ENCODE measurements around the gene SLC35G6.
A peak's percentile ranks its signal among the peaks of the same experiment; 100 is the strongest.

The SLC35G6 gene

GRCh38 chr17:7439462-7440112 lies 41.7 kb upstream of the SLC35G6 start, which contains the start of gene FGF11:
FGF11 (plus strand) TSS chr17:7439512; CDS start chr17:7439621, 109 bp downstream.
- no peaks in the 10 kb centered on the region for H3K79me2 ChIP-seq (ENCODE audit: low read length)
- peak within 1 kb of the TSS; percentile 60 for H3K4me2 ChIP-seq (ENCODE audit: low read length)
- H3K4me1 ChIP-seq (ENCODE audit: low read length) = peaks cover 12% of the 10 kb centered on the region
- H3K27me3 ChIP-seq (ENCODE audit: low read depth, low read length) = 0 out of 2 replicates have a peak, but pooled peaks cover 3% of the 10 kb centered on the region
- H3K4me3 ChIP-seq (ENCODE audit: low read length) = peak within 1 kb of the TSS; percentile 74
- H3K36me3 ChIP-seq (replicated peaks; ENCODE audit: low read depth, low read length) = no peaks in the 10 kb centered on the region
- H2AFZ ChIP-seq (ENCODE audit: low read depth, low read length) = no peak within 1 kb of the TSS
- no peak for TF ChIP-seq EZH2phosphoT487 (IDR thresholded peaks at IDR 0.05; ENCODE audit: low read depth)
- TF ChIP-seq, protein P1, sequence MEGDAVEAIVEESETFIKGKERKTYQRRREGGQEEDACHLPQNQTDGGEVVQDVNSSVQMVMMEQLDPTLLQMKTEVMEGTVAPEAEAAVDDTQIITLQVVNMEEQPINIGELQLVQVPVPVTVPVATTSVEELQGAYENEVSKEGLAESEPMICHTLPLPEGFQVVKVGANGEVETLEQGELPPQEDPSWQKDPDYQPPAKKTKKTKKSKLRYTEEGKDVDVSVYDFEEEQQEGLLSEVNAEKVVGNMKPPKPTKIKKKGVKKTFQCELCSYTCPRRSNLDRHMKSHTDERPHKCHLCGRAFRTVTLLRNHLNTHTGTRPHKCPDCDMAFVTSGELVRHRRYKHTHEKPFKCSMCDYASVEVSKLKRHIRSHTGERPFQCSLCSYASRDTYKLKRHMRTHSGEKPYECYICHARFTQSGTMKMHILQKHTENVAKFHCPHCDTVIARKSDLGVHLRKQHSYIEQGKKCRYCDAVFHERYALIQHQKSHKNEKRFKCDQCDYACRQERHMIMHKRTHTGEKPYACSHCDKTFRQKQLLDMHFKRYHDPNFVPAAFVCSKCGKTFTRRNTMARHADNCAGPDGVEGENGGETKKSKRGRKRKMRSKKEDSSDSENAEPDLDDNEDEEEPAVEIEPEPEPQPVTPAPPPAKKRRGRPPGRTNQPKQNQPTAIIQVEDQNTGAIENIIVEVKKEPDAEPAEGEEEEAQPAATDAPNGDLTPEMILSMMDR (IDR thresholded peaks at IDR 0.05; ENCODE audit: low read depth, low read length) = no peak
- no peaks in the 10 kb centered on the region for H4K20me1 ChIP-seq (ENCODE audit: insufficient read depth, low read length)
- no peak within 1 kb of the TSS for H3K27ac ChIP-seq (ENCODE audit: low read length)
- no peaks in the 10 kb centered on the region for H3K9me3 ChIP-seq (ENCODE audit: insufficient read depth, low read length)
- H3K9ac ChIP-seq (ENCODE audit: low read length) = peak within 1 kb of the TSS; percentile 35; the same call in 1 of the 2 replicates

GRCh38 chr17:7440113-7440833 lies 41.0 kb upstream of the SLC35G6 start:
- no peak overlapping the region for H2AFZ ChIP-seq (ENCODE audit: low read depth, low read length)

DNA sequence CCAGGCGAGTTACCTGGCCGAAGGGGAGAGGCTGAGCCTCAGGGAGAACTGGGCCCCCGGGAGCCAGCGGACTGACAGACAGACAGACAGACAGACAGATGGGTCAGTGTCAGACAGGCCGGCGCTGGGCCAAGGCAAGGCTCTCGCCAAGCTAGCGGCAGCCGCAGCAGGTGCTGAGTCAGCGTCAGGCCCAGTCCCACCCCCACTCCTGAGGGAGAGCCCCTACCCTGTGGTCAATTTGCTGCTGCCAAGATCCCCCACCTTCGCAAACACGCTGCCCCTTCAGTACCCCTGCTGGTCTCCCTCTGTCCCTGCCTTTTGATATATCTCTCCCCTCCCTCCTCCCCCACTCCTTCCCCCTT lies 40.4 kb upstream of the SLC35G6 start:
- Histone ChIP-seq H3K36me3 (replicated peaks; ENCODE audit: low read depth, low read length) (no peaks in the 10 kb centered on the region), H3K79me2 (ENCODE audit: low read length) (no peaks in the 10 kb centered on the region), H3K27ac (ENCODE audit: low read length) (no peak overlapping the region), H3K4me1 (ENCODE audit: low read length) (peaks cover 12% of the 10 kb centered on the region), H3K4me2 (ENCODE audit: low read length) (peak overlapping the region; percentile 60), H3K4me3 (ENCODE audit: low read length) (peak overlapping the region; percentile 74), H2AFZ (ENCODE audit: low read depth, low read length) (no peak overlapping the region), H3K9me3 (ENCODE audit: insufficient read depth, low read length) (no peaks in the 10 kb centered on the region), H3K27me3 (ENCODE audit: low read depth, low read length) (0 out of 2 replicates have a peak, but pooled peaks cover 3% of the 10 kb centered on the region), H4K20me1 (ENCODE audit: insufficient read depth, low read length) (no peaks in the 10 kb centered on the region), H3K9ac (ENCODE audit: low read length) (no peak overlapping the region; the same call in 1 of the 2 replicates)
- no peak for TF ChIP-seq EZH2phosphoT487 (IDR thresholded peaks at IDR 0.05; ENCODE audit: low read depth)
- TF ChIP-seq, protein P1 (IDR thresholded peaks at IDR 0.05; ENCODE audit: low read depth, low read length) = no peak

More at GRCh38 chr17:7440113-7440833, 41.0 kb upstream of the SLC35G6 start:
- Histone ChIP-seq H3K79me2 (ENCODE audit: low read length) (no peaks in the 10 kb centered on the region), H3K27ac (ENCODE audit: low read length) (no peak overlapping the region), H3K27me3 (ENCODE audit: low read depth, low read length) (0 out of 2 replicates have a peak, but pooled peaks cover 3% of the 10 kb centered on the region), H3K4me1 (ENCODE audit: low read length) (peaks cover 12% of the 10 kb centered on the region), H3K9me3 (ENCODE audit: insufficient read depth, low read length) (no peaks in the 10 kb centered on the region), H3K36me3 (replicated peaks; ENCODE audit: low read depth, low read length) (no peaks in the 10 kb centered on the region), H3K9ac (ENCODE audit: low read length) (peak overlapping the region; percentile 35; the same call in 1 of the 2 replicates), H4K20me1 (ENCODE audit: insufficient read depth, low read length) (no peaks in the 10 kb centered on the region), H3K4me3 (ENCODE audit: low read length) (peak overlapping the region; percentile 74), H3K4me2 (ENCODE audit: low read length) (peak overlapping the region; percentile 60)
- no peak for TF ChIP-seq EZH2phosphoT487 (IDR thresholded peaks at IDR 0.05; ENCODE audit: low read depth)
- TF ChIP-seq, protein P1 (IDR thresholded peaks at IDR 0.05; ENCODE audit: low read depth, low read length) = no peak

DNA sequence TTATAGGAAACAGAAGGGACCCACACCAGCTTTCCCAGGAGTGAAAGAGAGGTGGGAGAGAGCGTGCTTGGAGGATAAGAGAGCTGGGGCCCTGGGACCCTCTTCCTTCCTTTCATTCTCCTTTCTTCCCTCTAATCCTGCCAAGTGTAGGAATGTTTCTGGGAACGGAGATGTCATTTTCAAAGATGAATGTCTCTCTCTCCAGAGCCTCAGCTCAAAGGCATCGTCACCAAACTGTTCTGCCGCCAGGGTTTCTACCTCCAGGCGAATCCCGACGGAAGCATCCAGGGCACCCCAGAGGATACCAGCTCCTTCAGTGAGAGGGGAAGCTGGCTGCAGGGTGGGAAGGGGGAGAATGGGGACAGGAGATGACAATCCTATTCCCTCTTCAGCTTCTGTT lies 40.0 kb upstream of the SLC35G6 start:
- Histone ChIP-seq H3K27me3 (ENCODE audit: low read depth, low read length) (0 out of 2 replicates have a peak, but pooled peaks cover 3% of the 10 kb centered on the region), H2AFZ (ENCODE audit: low read depth, low read length) (no peak overlapping the region), H3K79me2 (ENCODE audit: low read length) (no peaks in the 10 kb centered on the region), H4K20me1 (ENCODE audit: insufficient read depth, low read length) (no peaks in the 10 kb centered on the region), H3K4me2 (ENCODE audit: low read length) (no peak overlapping the region), H3K4me3 (ENCODE audit: low read length) (no peak overlapping the region), H3K9ac (ENCODE audit: low read length) (no peak overlapping the region), H3K27ac (ENCODE audit: low read length) (no peak overlapping the region), H3K4me1 (ENCODE audit: low read length) (peaks cover 8% of the 10 kb centered on the region; the same call in 1 of the 2 replicates), H3K36me3 (replicated peaks; ENCODE audit: low read depth, low read length) (no peaks in the 10 kb centered on the region), H3K9me3 (ENCODE audit: insufficient read depth, low read length) (no peaks in the 10 kb centered on the region)
- TF ChIP-seq EZH2phosphoT487 (IDR thresholded peaks at IDR 0.05; ENCODE audit: low read depth) = no peak
- TF ChIP-seq, protein P1 (IDR thresholded peaks at IDR 0.05; ENCODE audit: low read depth, low read length) = no peak
